WI38 (cell line): ENCODE data around the gene IQGAP2.

Source experiments
- H3K4me3 ChIP-seq: 2 replicates; pipeline ENCODE4 v1.5.1; 2011; ENCODE audit warnings: low read depth, mild to moderate bottlenecking, control low read depth, low read length
- CTCF ChIP-seq: IDR thresholded peaks from 2 replicates; pipeline ENCODE4 v1.5.1; 2012; ENCODE audit warnings: low read depth, mild to moderate bottlenecking, control low read depth, low read length

The IQGAP2 gene

GRCh38 chr5:76479281-76479680 lies 76.2 kb downstream of the IQGAP2 start:
- no peak for TF ChIP-seq CTCF
- H3K4me3 ChIP-seq = no peak overlapping the region

- no peak overlapping the region for H3K4me3 ChIP-seq
These were observed 77.0 kb downstream of the IQGAP2 start for GRCh38 chr5:76479973-76480667.

GRCh38 chr5:76482984-76483383 lies 79.9 kb downstream of the IQGAP2 start:
- TF ChIP-seq CTCF = no peak
- no peak overlapping the region for H3K4me3 ChIP-seq

More at GRCh38 chr5:76479973-76480667, 77.0 kb downstream of the IQGAP2 start:
- TF ChIP-seq CTCF = no peak

- no peak for TF ChIP-seq CTCF
These were observed 80.3 kb downstream of the IQGAP2 start for GRCh38 chr5:76483433-76483832.

GRCh38 chr5:76483881-76484280 lies 80.8 kb downstream of the IQGAP2 start:
- no peak overlapping the region for H3K4me3 ChIP-seq
- no peak for TF ChIP-seq CTCF

More at GRCh38 chr5:76483433-76483832, 80.3 kb downstream of the IQGAP2 start:
- H3K4me3 ChIP-seq = no peak overlapping the region

- no peak overlapping the region for H3K4me3 ChIP-seq
- TF ChIP-seq CTCF = no peak
These were observed 82.4 kb downstream of the IQGAP2 start for GRCh38 chr5:76485511-76485910.

- TF ChIP-seq CTCF = no peak
- H3K4me3 ChIP-seq = no peak overlapping the region
These were observed 84.3 kb downstream of the IQGAP2 start for GRCh38 chr5:76487386-76487785.
